AG04450 (cell line): Measurements from ENCODE around the gene NPTX1. TPM values are rescaled to one million over a fixed set of nuclear protein-coding genes. Genes with fewer than 3 reads are reported as not detected.
A peak's percentile ranks its signal among the peaks of the same experiment; 100 is the strongest.
"Not testable (repeated sequence)": the region's sequence is repeated elsewhere in the genome, so short reads cannot be mapped to it uniquely, and the experiment has no call there.

Experiments
- CTCF ChIA-PET: fragments of 300-600, 350-600 bp; formaldehyde crosslinking; extraction: SDS; loops from one replicate; lab custom pipeline; 2022; ENCODE audit warnings: antibody characterized with exemption, inconsistent platforms; lab: Charles Lee
- POLR2A ChIA-PET: fragments of 350-600 bp; formaldehyde crosslinking; extraction: SDS; loops from one replicate; lab custom pipeline; 2021; ENCODE audit warnings: antibody characterized with exemption, inconsistent platforms; lab: Yijun Ruan, JAX
- DNase-seq: peaks from one replicate; pipeline ENCODE4 v3.0.0-alpha.2; 2011; ENCODE audit warnings: low read depth, low spot score
- H3K27ac ChIP-seq: one replicate; pipeline ENCODE4 v1.5.1; 2012; ENCODE audit warnings: low read depth, low read length, control low read depth
- H3K27me3 ChIP-seq: one replicate; pipeline ENCODE4 v1.6.0; 2012; ENCODE audit warnings: low read length; ENCODE audit not compliant: control insufficient read depth, insufficient read depth
- H3K4me3 ChIP-seq: 2 replicates; pipeline ENCODE4 v1.5.1; 2011; ENCODE audit warnings: mild to moderate bottlenecking, low read depth, low read length, control low read depth
- H3K9me3 ChIP-seq: 2 replicates; pipeline ENCODE4 v1.5.1; 2012; ENCODE audit warnings: low read length; ENCODE audit not compliant: control insufficient read depth, insufficient read depth
- CTCF ChIP-seq: IDR thresholded peaks from 2 replicates; pipeline ENCODE4 v1.5.1; 2011; ENCODE audit warnings: low read depth, low read length, control low read depth, inconsistent platforms
- polyA plus RNA-seq: library from polyadenylated mRNA; depleted of rRNA; stranded (reverse); fragments of >200 nt; gene quantifications from 2 replicates; pipeline ENCODE4 v1.2.3, GENCODE V29; 2011

Gene NPTX1
- polyA plus RNA-seq, 1 experiment, result 6.5 TPM

GRCh38 chr17:80509311-80509710 lies 32.9 kb upstream of the NPTX1 start:
- Histone ChIP-seq H3K27ac (no peak overlapping the region), H3K4me3 (no peak overlapping the region), H3K27me3 (peaks cover 3% of the 10 kb centered on the region), H3K9me3 (no peaks in the 10 kb centered on the region)
- ChIA-PET CTCF (interaction anchor here (1.3 kb wide), 1 partner anchor 66 kb away, joined by 3 read pairs; no protein-coding TSS in a partner anchor), POLR2A (no interaction called here)
- DNase-seq, result no peak
- no peak for TF ChIP-seq CTCF

DNA sequence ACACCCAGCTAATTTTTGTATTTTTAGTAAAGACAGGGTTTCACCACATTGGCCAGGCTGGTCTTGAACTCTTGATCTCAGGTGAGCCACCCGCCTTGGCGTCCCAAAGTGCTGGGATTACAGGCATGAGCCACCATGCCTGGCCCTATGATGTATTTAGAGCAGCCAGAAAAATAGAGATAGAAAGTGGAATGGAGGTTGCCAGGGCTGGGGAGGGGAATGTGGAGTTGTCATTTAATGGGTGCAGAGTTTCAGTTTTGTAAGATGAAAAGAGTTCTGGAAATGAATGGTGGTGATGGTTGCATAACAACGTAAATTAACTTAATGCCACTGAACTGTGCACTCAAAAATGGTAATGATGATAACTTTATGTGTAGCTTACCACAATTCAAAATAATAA lies 31.6 kb upstream of the NPTX1 start:
- Histone ChIP-seq H3K27ac (no peak overlapping the region), H3K4me3 (no peak overlapping the region), H3K9me3 (no peaks in the 10 kb centered on the region), H3K27me3 (peaks cover 3% of the 10 kb centered on the region)
- DNase-seq, result no peak
- ChIA-PET CTCF (no interaction called here), POLR2A (no interaction called here)
- no peak for TF ChIP-seq CTCF

GRCh38 chr17:80507177-80507576 lies 30.8 kb upstream of the NPTX1 start:
- H3K27ac ChIP-seq, H3K27me3 ChIP-seq, DNase-seq, H3K4me3 ChIP-seq, CTCF ChIA-PET, H3K9me3 ChIP-seq, POLR2A ChIA-PET: not testable (repeated sequence)

DNA sequence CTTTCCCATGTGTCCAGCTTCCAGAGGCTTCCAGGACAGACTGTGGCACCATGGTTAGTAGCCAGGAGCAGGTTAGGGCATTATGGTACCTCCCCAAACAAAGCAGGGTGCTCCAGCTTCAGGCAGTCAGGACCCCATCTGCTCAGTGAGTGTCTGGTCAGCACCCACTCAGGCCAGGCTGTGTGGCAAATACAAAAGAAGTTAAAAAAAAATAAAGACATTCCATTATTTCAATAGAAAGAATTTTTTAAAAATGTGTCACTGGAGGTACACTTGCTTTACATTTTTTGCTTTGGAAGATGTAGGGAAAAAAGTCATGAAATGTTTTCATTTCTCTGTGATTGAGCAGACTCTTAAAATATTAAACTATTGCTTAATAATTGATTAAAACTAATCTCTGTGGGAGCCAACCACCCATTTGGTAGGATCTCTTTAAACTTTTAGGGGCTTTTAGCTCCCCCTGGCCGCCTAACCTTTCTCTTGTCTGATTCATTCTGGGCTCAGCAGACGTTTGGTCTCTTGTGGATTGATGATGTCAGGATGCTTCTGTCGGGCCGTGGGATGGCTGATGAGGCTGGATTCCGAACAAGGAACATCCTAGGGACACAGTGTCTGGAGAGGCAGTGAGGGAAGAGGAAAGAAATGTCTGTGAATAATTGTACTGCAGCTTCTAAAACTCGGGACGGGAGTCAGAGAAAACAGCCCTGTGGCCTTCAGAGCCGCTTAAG lies 28.4 kb upstream of the NPTX1 start:
- H3K27ac ChIP-seq, result no peak overlapping the region
- TF ChIP-seq CTCF, result peak; percentile 21; the same call in 1 of the 2 replicates
- peaks cover 3% of the 10 kb centered on the region for H3K27me3 ChIP-seq
- ChIA-PET POLR2A (no interaction called here), CTCF (no interaction called here)
- H3K4me3 ChIP-seq, result no peak overlapping the region
- no peaks in the 10 kb centered on the region; the same call in 1 of the 2 replicates for H3K9me3 ChIP-seq
- DNase-seq, result no peak

DNA sequence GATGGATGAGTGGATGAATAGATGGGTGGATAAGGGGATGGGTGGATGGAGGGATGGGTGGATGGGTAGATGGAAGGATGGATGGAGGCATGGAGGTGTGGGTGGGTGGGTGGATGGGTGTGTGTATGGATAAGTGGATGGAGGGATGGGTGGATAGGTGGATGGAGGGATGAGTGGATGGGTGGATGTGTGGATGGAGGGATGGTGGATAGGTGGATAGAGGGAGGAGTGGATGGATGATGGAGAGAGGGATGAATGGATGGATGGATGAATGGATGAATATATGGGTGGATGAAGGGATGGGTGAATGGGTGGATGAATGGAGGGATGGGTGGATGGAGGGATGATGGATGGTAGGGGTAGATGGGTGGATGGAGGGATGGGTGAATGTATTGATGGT lies 27.5 kb upstream of the NPTX1 start:
- H3K4me3 ChIP-seq, result no peak overlapping the region
- CTCF ChIA-PET, result no interaction called here

More for the DNA sequence above, 27.5 kb upstream of the NPTX1 start:
- POLR2A ChIA-PET, result no interaction called here
- Histone ChIP-seq H3K9me3 (no peaks in the 10 kb centered on the region; the same call in 1 of the 2 replicates), H3K27ac (no peak overlapping the region), H3K27me3 (peaks cover 6% of the 10 kb centered on the region)
- no peak for DNase-seq
- no peak for TF ChIP-seq CTCF
